Lung (tissue), 12 donors: Measurements from ENCODE around the gene TTC28. TPM values are rescaled to one million over a fixed set of nuclear protein-coding genes. Genes with fewer than 3 reads are reported as not detected.

Experiments
- ATAC-seq: fragments of 200-7000 bp; cut with Tn5 transposase; one replicate; pipeline ENCODE4 v1.9.1; 2020; ENCODE audit warnings: moderate number of reproducible peaks; ENCODE audit not compliant: insufficient read depth, low FRiP score
- DNase-seq, 3 donors: peaks; one replicate each; pipeline ENCODE4 v3.0.0-alpha.2; 2013 to 2017
- H3K27ac ChIP-seq, 2 donors: one replicate each; pipeline ENCODE4 v1.5.1; 2013; ENCODE audit warnings: mild to moderate bottlenecking in 2 of 2, moderate library complexity in 2 of 2, control low read depth in 1 of 2, inconsistent platforms in 1 of 2, low read depth in 1 of 2, low read length in 1 of 2
- H3K27me3 ChIP-seq, 3 donors: one replicate each; pipeline ENCODE4 v1.5.1; 2013; ENCODE audit warnings: low read length in 2 of 3; ENCODE audit not compliant: control insufficient read depth in 3 of 3, insufficient read depth in 3 of 3
- H3K36me3 ChIP-seq, 4 donors: one replicate each; pipeline ENCODE4 v1.5.1; 2013; ENCODE audit warnings: low read length in 4 of 4, mild to moderate bottlenecking in 1 of 4, moderate library complexity in 1 of 4; ENCODE audit not compliant: control insufficient read depth in 4 of 4, insufficient read depth in 4 of 4
- H3K4me1 ChIP-seq, 5 donors: one replicate each; pipeline ENCODE4 v1.5.1; 2013; ENCODE audit warnings: low read length in 5 of 5, mild to moderate bottlenecking in 2 of 5, moderate library complexity in 1 of 5; ENCODE audit not compliant: control insufficient read depth in 5 of 5, insufficient read depth in 5 of 5
- H3K4me3 ChIP-seq: one replicate; pipeline ENCODE4 v1.5.1; 2013; ENCODE audit warnings: mild to moderate bottlenecking, control low read depth, moderate library complexity
- H3K9ac ChIP-seq, 2 donors: one replicate each; pipeline ENCODE4 v1.5.1; 2013; ENCODE audit warnings: low read length in 2 of 2, control low read depth in 1 of 2; ENCODE audit not compliant: insufficient read depth in 1 of 2
- H3K9me3 ChIP-seq, 4 donors: one replicate each; pipeline ENCODE4 v1.5.1; 2013; ENCODE audit warnings: low read length in 3 of 4, mild to moderate bottlenecking in 1 of 4, moderate library complexity in 1 of 4; ENCODE audit not compliant: control insufficient read depth in 4 of 4, insufficient read depth in 3 of 4
- WGBS, 2 donors: extraction: QIAGEN DNeasy Blood & Tissue Kit; methylation state at CpG; one replicate each; pipeline ENCODE4 v1.1.7; 2013; 5-methylcytosine and 5-hydroxymethylcytosine counted together
- polyA plus RNA-seq, 2 donors: library from polyadenylated mRNA; stranded (reverse); fragments of 200-250 nt; gene quantifications; one replicate each; pipeline ENCODE4 v1.2.1, GENCODE V29; 2013
- total RNA-seq, 2 donors: library from RNA; depleted of rRNA in 1 of 2; stranded (reverse); fragments of >200 nt in 1 of 2; gene quantifications; one replicate each; pipeline ENCODE4 v1.2.1, GENCODE V29; 2014 to 2021
- TF ChIP-seq, protein P1 (sequence below): IDR thresholded peaks from 2 replicates; pipeline ENCODE4 v1.5.1; 2012; ENCODE audit warnings: mild to moderate bottlenecking; ENCODE audit errors: control extremely low read depth, extremely low read depth
- donor health status: control.
- donor health status: control.
- donor health status: Bipolar disorder and iron deficiency.
- donor health status: healthy.
- donor health status: DM: yes; HTN: yes; CAD: no.

TTC28 gene
- total and polyA plus RNA-seq, 4 donors = 4.7 to 72.2 (median 24.8) TPM

DNA sequence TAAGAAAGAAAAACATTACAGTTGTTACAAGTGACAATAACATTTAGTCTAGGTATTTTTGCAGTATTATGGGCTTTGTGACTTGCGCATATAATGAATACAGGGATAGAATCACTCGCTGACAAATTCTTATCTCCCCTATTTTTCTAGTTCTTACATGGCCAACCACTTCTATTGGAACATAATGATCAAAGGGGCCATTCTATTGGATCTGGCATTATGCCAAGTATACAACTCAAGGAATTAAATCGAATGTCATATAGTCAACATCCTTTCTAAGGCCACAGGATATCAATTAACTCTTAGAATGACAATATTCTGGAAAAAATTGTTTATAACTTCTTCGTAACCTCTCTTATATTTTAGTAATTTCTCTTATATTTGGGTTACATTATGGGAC is 272.0 kb downstream of the TTC28 start:
- Histone ChIP-seq H3K9me3 (no peaks in the 10 kb centered on the region), H3K27me3 (no peaks in the 10 kb centered on the region), H3K36me3 (no peaks in the 10 kb centered on the region), H3K9ac (no peak overlapping the region), H3K27ac (no peak overlapping the region), H3K4me1 (peaks cover 0 to 8% (median 0%) of the 10 kb centered on the region in 5 donors), H3K4me3 (no peak overlapping the region)
- WGBS, 2 donors = 79 to 92% methylated on average over 4 of the region's 4 CpGs
- DNase-seq (no peak), ATAC-seq (no peak)
- TF ChIP-seq, protein P1, sequence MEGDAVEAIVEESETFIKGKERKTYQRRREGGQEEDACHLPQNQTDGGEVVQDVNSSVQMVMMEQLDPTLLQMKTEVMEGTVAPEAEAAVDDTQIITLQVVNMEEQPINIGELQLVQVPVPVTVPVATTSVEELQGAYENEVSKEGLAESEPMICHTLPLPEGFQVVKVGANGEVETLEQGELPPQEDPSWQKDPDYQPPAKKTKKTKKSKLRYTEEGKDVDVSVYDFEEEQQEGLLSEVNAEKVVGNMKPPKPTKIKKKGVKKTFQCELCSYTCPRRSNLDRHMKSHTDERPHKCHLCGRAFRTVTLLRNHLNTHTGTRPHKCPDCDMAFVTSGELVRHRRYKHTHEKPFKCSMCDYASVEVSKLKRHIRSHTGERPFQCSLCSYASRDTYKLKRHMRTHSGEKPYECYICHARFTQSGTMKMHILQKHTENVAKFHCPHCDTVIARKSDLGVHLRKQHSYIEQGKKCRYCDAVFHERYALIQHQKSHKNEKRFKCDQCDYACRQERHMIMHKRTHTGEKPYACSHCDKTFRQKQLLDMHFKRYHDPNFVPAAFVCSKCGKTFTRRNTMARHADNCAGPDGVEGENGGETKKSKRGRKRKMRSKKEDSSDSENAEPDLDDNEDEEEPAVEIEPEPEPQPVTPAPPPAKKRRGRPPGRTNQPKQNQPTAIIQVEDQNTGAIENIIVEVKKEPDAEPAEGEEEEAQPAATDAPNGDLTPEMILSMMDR = no peak

DNA sequence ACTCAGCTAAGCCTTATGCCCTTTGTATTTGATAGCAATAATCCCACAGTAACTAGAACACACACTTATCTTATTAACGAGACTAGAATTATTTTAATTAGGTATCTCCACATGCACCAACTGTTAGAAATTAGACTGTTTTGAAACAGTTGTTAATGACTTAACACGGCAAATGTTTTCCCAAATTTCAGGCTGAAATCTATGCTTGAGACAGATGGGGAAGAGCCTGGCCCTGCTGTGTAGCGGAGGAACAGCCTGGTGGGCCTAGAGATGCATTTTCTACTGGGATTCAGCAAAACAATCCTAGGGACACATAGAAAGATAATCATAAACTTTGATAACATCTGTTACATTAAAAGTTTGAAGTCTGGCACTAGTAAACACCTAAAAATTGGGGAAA is 273.4 kb downstream of the TTC28 start:
- H3K27ac ChIP-seq = no peak overlapping the region
- H3K36me3 ChIP-seq = no peaks in the 10 kb centered on the region
- 82 to 93% methylated on average over 3 of the region's 3 CpGs for WGBS, 2 donors
- no peak for ATAC-seq
- peaks cover 0 to 9% (median 0%) of the 10 kb centered on the region in 5 donors for H3K4me1 ChIP-seq
- no peak overlapping the region for H3K4me3 ChIP-seq
- no peak for DNase-seq
- TF ChIP-seq, protein P1 = no peak
- H3K27me3 ChIP-seq = no peaks in the 10 kb centered on the region
- H3K9ac ChIP-seq = no peak overlapping the region
- H3K9me3 ChIP-seq = no peaks in the 10 kb centered on the region

GRCh38 chr22:28405588-28405987 is 274.1 kb downstream of the TTC28 start:
- TF ChIP-seq, protein P1 = no peak
- Histone ChIP-seq H3K27ac (no peak overlapping the region), H3K4me1 (peaks cover 0 to 10% (median 0%) of the 10 kb centered on the region in 5 donors), H3K4me3 (no peak overlapping the region), H3K9me3 (no peaks in the 10 kb centered on the region), H3K9ac (no peak overlapping the region), H3K36me3 (no peaks in the 10 kb centered on the region), H3K27me3 (no peaks in the 10 kb centered on the region)
- no peak for ATAC-seq
- no peak for DNase-seq

DNA sequence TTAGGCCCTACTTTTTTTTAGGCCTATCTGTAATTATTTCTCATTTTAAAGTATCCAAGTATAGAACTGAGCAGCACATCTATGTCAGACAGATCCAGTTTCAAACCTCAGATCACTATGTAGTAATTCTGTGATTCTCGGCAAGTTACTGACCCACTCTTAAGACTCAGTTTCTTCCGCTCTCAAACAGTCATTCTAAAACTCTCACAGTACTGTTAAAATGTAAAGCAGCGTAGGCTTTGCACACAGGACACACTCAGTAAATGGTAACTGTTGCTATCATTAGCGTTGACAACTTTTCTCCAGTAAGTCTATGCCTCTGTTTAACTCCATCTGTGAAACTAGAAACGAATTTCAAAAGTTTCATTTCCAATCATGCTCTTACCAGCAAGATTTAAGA is 277.1 kb downstream of the TTC28 start:
- 91 to 93% methylated on average over 5 of the region's 5 CpGs for WGBS, 2 donors
- DNase-seq = no peak
- Histone ChIP-seq H3K27me3 (no peaks in the 10 kb centered on the region), H3K9ac (no peak overlapping the region), H3K36me3 (no peaks in the 10 kb centered on the region), H3K27ac (no peak overlapping the region), H3K4me3 (no peak overlapping the region), H3K4me1 (peaks cover 0 to 20% (median 2%) of the 10 kb centered on the region in 5 donors), H3K9me3 (no peaks in the 10 kb centered on the region)
- TF ChIP-seq, protein P1 = no peak
- ATAC-seq = no peak
